K562 (cell line): ENCODE results near the gene BRD7. TPM values are rescaled to one million over a fixed set of nuclear protein-coding genes. Genes with fewer than 3 reads are reported as not detected.

Experiments
- ATAC-seq: fragments of 200-7000 bp; cut with Tn5 transposase; 3 replicates; pipeline ENCODE4 v1.9.1; 2020; ENCODE audit warnings: moderate library complexity
- BruUV-seq: library from RNA; stranded (reverse); fragments of 400-500 nt; replicated peaks from 2 replicates; lab custom pipeline; 2021; lab: Mats Ljungman, UMichigan
- CTCF ChIA-PET: fragments of 300-600 bp; formaldehyde crosslinking; extraction: SDS; loops from one replicate; lab custom pipeline; 2021; ENCODE audit warnings: low intra/inter-chr PET ratio; lab: Yijun Ruan, JAX
- POLR2A ChIA-PET: fragments of 300-600, 350-650 bp; sonication (Branson Sonifier 250); formaldehyde crosslinking; extraction: SDS; loops from one replicate; lab custom pipeline; 2021; ENCODE audit warnings: antibody characterized with exemption, inconsistent platforms; lab: Yijun Ruan, JAX
- DNase-seq, 4 experiments: peaks; one replicate each; pipeline versions ENCODE4 v3.0.0 to v3.0.0-alpha.2; 2011 to 2018; ENCODE audit warnings: low spot score in 3 of 4, mixed read lengths in 3 of 4; ENCODE audit errors: extremely low read depth in 1 of 4
- FAIRE-seq: peaks from 2 replicates; lab custom pipeline; 2011; peaks lifted over from hg19 to GRCh38; lab: Jason Lieb, UNC
- H2AFZ ChIP-seq: 2 replicates; pipeline ENCODE4 v1.6.0; 2011; ENCODE audit warnings: low read depth, low read length, control low read depth, inconsistent platforms
- H3K27ac ChIP-seq: fragments of 200-600 bp; 3 replicates; pipeline ENCODE4 v1.8.0; 2011; ENCODE audit warnings: low read depth, mild to moderate bottlenecking, control low read depth, inconsistent platforms, low read length, moderate library complexity, mixed read lengths; ENCODE audit errors: extremely low read depth
- H3K27me3 ChIP-seq, 2 experiments: fragments of 300-600 bp in 1 of 2; 2 replicates in 1 of 2; 3 replicates in 1 of 2; pipeline versions ENCODE4 v1.6.0 to v1.8.0; 2011; ENCODE audit warnings: inconsistent platforms in 2 of 2, low read length in 2 of 2, mild to moderate bottlenecking in 1 of 2, mixed read lengths in 1 of 2, moderate library complexity in 1 of 2; ENCODE audit not compliant: control insufficient read depth in 2 of 2, insufficient read depth in 2 of 2
- H3K36me3 ChIP-seq: fragments of 300-600 bp; 3 replicates; pipeline ENCODE4 v1.8.0; 2011; ENCODE audit warnings: mild to moderate bottlenecking, low read length, inconsistent platforms; ENCODE audit not compliant: control insufficient read depth, insufficient read depth
- H3K4me1 ChIP-seq, 2 experiments: fragments of 200-600 bp in 1 of 2; replicated peaks in 1 of 2; 2 replicates in 1 of 2; 3 replicates in 1 of 2; pipeline versions ENCODE4 v1.5.1 to v1.8.0; 2011; ENCODE audit warnings: inconsistent platforms in 2 of 2, low read length in 2 of 2, mild to moderate bottlenecking in 1 of 2, mixed read lengths in 1 of 2, moderate library complexity in 1 of 2; ENCODE audit not compliant: control insufficient read depth in 2 of 2, insufficient read depth in 2 of 2
- H3K4me2 ChIP-seq: 2 replicates; pipeline ENCODE4 v1.6.1; 2011; ENCODE audit warnings: low read length, control low read depth, inconsistent platforms, mixed read lengths; ENCODE audit not compliant: insufficient read depth
- H3K4me3 ChIP-seq: fragments of 200-600 bp; sonication (generic), shearing (Covaris generic); 2 replicates; pipeline ENCODE4 v1.5.1; 2016; ENCODE audit warnings: control low read depth, inconsistent platforms
- H3K79me2 ChIP-seq: fragments of 200-600 bp; 3 replicates; pipeline ENCODE4 v1.8.0; 2011; ENCODE audit warnings: low read length, inconsistent platforms; ENCODE audit not compliant: control insufficient read depth, insufficient read depth
- H3K9ac ChIP-seq, 2 experiments: 2 replicates each; pipeline versions ENCODE4 v1.6.0 to v1.6.1; 2011; ENCODE audit warnings: low read depth in 2 of 2, low read length in 2 of 2, control low read depth in 1 of 2, inconsistent platforms in 1 of 2, mild to moderate bottlenecking in 1 of 2, mixed read lengths in 1 of 2; ENCODE audit not compliant: insufficient read depth in 1 of 2
- H3K9me1 ChIP-seq: one replicate; pipeline ENCODE4 v1.6.0; 2011; ENCODE audit warnings: inconsistent platforms, mild to moderate bottlenecking, low read length, moderate library complexity; ENCODE audit not compliant: control insufficient read depth, insufficient read depth
- H3K9me3 ChIP-seq: replicated peaks from 2 replicates; pipeline ENCODE4 v1.5.1; 2011; ENCODE audit warnings: low read depth, low read length, inconsistent platforms; ENCODE audit not compliant: control insufficient read depth, insufficient read depth
- H4K20me1 ChIP-seq: replicated peaks from 2 replicates; pipeline ENCODE4 v1.6.1; 2011; ENCODE audit warnings: low read length, inconsistent platforms, mixed read lengths; ENCODE audit not compliant: control insufficient read depth, insufficient read depth
- CEBPB ChIP-seq: fragments of 450-650 bp; IDR thresholded peaks from 2 replicates; pipeline ENCODE4 v1.6.1; 2016; ENCODE audit warnings: missing genetic modification characterization, missing compliant biosample characterization
- CEBPG ChIP-seq, 3 experiments: fragments of 200-800 bp in 1 of 3; sonication (Bioruptor generic) in 1 of 3; sonication (generic) in 1 of 3; formaldehyde crosslinking in 1 of 3; IDR thresholded peaks in 2 of 3; conservative IDR thresholded peaks in 1 of 3; 2 replicates each; pipeline versions ENCODE4 v1.6.1 to v1.8.0; 2016 to 2022; ENCODE audit warnings: missing compliant biosample characterization in 2 of 3, missing genetic modification characterization in 2 of 3, mild to moderate bottlenecking in 1 of 3, missing genetic modification reagents in 1 of 3
- WGBS: fragments of 100-300 bp; shearing (Covaris generic); methylation state at CpG from one replicate; pipeline ENCODE4 v1.1.6; 2016; ENCODE audit warnings: low coverage, mixed read lengths; ENCODE audit not compliant: insufficient coverage; ENCODE audit errors: missing lambda C conversion rate; 5-methylcytosine and 5-hydroxymethylcytosine counted together
- in situ Hi-C: fragments of 300-500 bp; cut with MboI; formaldehyde crosslinking; loops from 4 replicates; pipeline ENCODE4 v1.15.0; 2018; ENCODE audit warnings: inconsistent platforms, mixed read lengths
- intact Hi-C: fragments of 100-400 bp; cut with micrococcal nuclease; formaldehyde crosslinking; loops from 2 replicates; pipeline ENCODE4 v1.14.2; 2022
- polyA plus RNA-seq, 8 experiments: library from polyadenylated mRNA; depleted of rRNA in 4 of 8; stranded (reverse) in 5 of 8; unstranded in 3 of 8; fragments of >200 nt; fragmentation: Nextera tagmentation in 2 of 8; fragmentation: Illumina TruSeq in 1 of 8; extraction: Ambion mirVana in 2 of 8; extraction: Trizol in 1 of 8; gene quantifications; 2 replicates each; pipeline versions ENCODE4 v1.2.1 to v1.2.3, GENCODE V29; 2011 to 2014; ENCODE audit warnings: inconsistent platforms in 1 of 8, missing spikeins in 1 of 8
- total RNA-seq, 7 experiments: library from RNA; depleted of rRNA in 6 of 7; stranded (reverse); fragments of >200 nt in 6 of 7; fragmentation: Illumina TruSeq in 2 of 7; extraction: Trizol in 2 of 7; gene quantifications; 2 replicates each; pipeline versions ENCODE4 v1.2.1 to v1.2.3, GENCODE V29; 2011 to 2021; ENCODE audit warnings: low replicate concordance in 1 of 7
- TF ChIP-seq, protein P1 (sequence below): sonication (generic); formaldehyde crosslinking; IDR thresholded peaks from 2 replicates; pipeline ENCODE4 v1.9.0; 2022; ENCODE audit warnings: mild to moderate bottlenecking, missing genetic modification reagents
- TF ChIP-seq, protein P2 (sequence below): fragments of 250-450 bp; sonication (Bioruptor Pico); IDR thresholded peaks from 2 replicates; pipeline ENCODE4 v1.4.0; 2020; ENCODE audit warnings: borderline replicate concordance
- TF ChIP-seq, protein P3 (sequence below): sonication (generic); formaldehyde crosslinking; IDR thresholded peaks from 2 replicates; pipeline ENCODE4 v1.5.0; 2020; ENCODE audit warnings: missing genetic modification reagents

Gene BRD7
- total and polyA plus RNA-seq, 9 of the 15 experiments (the other 6 are each of a cell fraction or from before 2014, with no cell fraction given), result 20.6 to 101 (median 68.7) TPM

DNA sequence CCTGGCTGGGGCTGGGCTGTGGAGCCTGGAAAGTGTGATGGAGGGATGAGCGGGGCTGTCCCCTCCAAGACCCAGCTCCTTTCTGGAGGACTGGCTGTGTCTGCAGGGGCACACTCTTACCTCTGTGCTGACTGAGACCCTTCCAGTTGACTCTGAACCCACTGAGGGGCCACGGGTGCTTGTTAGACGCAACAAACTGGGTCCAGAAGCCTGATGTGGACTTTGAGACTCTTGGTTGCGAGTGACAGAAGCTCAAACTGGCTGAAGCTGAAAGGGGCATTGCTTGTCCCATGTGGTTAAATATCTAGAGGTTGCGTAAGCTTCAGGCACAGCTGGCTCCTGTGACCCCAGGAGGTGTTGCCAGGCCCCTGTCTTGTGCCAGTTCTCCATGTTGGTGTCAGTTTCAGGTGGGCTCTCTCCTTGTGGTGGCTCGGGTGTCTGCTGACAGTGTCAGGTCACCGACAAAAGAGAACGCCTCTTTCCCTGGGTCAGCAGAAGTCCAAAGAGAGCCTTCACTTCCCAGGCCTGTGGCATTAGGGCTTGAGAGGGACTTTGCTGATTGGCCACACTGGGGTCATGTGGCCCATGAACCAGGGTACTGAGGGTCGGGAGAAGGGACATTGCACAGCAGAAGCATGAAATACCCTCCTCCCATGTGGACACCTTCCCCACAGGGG, 85.7 kb downstream of the BRD7 start:
- H2AFZ ChIP-seq, result no peak overlapping the region
- ATAC-seq, result no peak
- no peak overlapping the region; the same call in 2 of the 3 replicates for H3K27ac ChIP-seq
- peak overlapping the region in 1 of 2 experiments; percentile 63; a peak in 1 of 4 replicates for H3K9ac ChIP-seq
- FAIRE-seq, result no peak
- H3K4me1 ChIP-seq, result peaks cover 43 to 52% of the 10 kb centered on the region in 2 experiments
- intact Hi-C loops, result no loop called here
- TF ChIP-seq CEBPG (CRISPR knock-in tag; IDR thresholded peaks at IDR 0.05) (0 out of 2 replicates have a peak, but pooled peaks have one; percentile 17), CEBPG (tag; conservative IDR thresholded peaks at IDR 0.05 in 1 of 2, IDR thresholded peaks at IDR 0.05 in 1 of 2) (peak in 1 of 2 experiments; percentile 24; a peak in 1 of 4 replicates), CEBPB (peak; percentile 64)
- TF ChIP-seq, protein P1, sequence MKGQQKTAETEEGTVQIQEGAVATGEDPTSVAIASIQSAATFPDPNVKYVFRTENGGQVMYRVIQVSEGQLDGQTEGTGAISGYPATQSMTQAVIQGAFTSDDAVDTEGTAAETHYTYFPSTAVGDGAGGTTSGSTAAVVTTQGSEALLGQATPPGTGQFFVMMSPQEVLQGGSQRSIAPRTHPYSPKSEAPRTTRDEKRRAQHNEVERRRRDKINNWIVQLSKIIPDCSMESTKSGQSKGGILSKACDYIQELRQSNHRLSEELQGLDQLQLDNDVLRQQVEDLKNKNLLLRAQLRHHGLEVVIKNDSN (CRISPR knock-in tag), result peak; percentile 48
- TF ChIP-seq, protein P2, sequence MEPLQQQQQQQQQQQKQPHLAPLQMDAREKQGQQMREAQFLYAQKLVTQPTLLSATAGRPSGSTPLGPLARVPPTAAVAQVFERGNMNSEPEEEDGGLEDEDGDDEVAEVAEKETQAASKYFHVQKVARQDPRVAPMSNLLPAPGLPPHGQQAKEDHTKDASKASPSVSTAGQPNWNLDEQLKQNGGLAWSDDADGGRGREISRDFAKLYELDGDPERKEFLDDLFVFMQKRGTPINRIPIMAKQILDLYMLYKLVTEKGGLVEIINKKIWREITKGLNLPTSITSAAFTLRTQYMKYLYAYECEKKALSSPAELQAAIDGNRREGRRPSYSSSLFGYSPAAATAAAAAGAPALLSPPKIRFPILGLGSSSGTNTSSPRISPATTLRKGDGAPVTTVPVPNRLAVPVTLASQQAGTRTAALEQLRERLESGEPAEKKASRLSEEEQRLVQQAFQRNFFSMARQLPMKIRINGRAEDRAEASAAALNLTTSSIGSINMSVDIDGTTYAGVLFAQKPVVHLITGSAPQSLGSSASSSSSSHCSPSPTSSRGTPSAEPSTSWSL, result no peak
- TF ChIP-seq, protein P3, sequence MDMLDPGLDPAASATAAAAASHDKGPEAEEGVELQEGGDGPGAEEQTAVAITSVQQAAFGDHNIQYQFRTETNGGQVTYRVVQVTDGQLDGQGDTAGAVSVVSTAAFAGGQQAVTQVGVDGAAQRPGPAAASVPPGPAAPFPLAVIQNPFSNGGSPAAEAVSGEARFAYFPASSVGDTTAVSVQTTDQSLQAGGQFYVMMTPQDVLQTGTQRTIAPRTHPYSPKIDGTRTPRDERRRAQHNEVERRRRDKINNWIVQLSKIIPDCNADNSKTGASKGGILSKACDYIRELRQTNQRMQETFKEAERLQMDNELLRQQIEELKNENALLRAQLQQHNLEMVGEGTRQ (CRISPR knock-in tag), result peak; percentile 56
- POLR2A ChIA-PET, result interaction anchor here (0.8 to 1.7 kb wide), 3 partner anchors 8 to 114 kb away, joined by 3 to 8 read pairs (median 3); no protein-coding TSS in a partner anchor
- peaks cover 12% of the 10 kb centered on the region for H3K9me1 ChIP-seq
- WGBS, result 92% methylated on average over 8 of the region's 9 CpGs
- H3K27me3 ChIP-seq, result no peaks in the 10 kb centered on the region
- peaks cover 2% of the 10 kb centered on the region for H3K9me3 ChIP-seq
- H3K79me2 ChIP-seq, result peaks cover 93% of the 10 kb centered on the region
- H3K36me3 ChIP-seq, result peaks cover 59% of the 10 kb centered on the region; the same call in 2 of the 3 replicates
- no peak for DNase-seq
- CTCF ChIA-PET, result no interaction called here
- BruUV-seq, result no TSS peak
- H3K4me2 ChIP-seq, result no peak overlapping the region
- in situ Hi-C loops, result no loop called here
- H3K4me3 ChIP-seq, result no peak overlapping the region
- peaks cover 34% of the 10 kb centered on the region for H4K20me1 ChIP-seq
